Mammary epithelial cell (primary cell): ENCODE results near the gene CAMTA1.

Experiments used
- CTCF ChIP-seq, 2 donors: IDR thresholded peaks in 1 of 2; conservative IDR thresholded peaks in 1 of 2; 2 replicates each; pipeline ENCODE4 v1.5.1; 2011 to 2012; ENCODE audit warnings: inconsistent platforms in 2 of 2, low read length in 2 of 2, mild to moderate bottlenecking in 2 of 2, control low read depth in 1 of 2, low read depth in 1 of 2; ENCODE audit not compliant: insufficient read depth in 1 of 2; ENCODE audit errors: extremely low read depth in 1 of 2
- EZH2 ChIP-seq: IDR thresholded peaks from 2 replicates; pipeline ENCODE4 v1.6.1; 2012; ENCODE audit warnings: low read length, inconsistent platforms, borderline replicate concordance

DNA sequence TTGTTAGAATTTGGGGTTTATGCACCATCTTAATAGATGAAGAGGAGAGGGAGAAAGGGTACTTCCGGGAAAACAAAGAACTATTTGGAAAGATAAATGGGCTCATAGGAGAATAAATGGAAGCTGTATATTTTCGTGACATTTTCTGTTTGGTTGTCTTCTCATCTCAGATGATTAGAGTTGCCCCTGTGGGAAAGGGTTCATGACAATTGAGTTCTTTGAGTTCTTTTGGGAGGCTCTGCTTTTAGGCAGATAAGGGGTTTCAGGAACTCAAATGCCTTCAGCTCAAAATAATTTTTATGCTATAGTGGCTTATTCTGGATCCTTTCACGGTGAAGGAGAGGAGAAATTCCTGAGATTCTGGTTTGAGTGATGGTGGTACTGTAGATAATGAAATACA lies 63.6 kb downstream of the CAMTA1 start:
- no peak for TF ChIP-seq EZH2
- no peak for TF ChIP-seq CTCF (conservative IDR thresholded peaks at IDR 0.05 in 1 of 2, IDR thresholded peaks at IDR 0.05 in 1 of 2; ENCODE audit: extremely low read depth in 1 of 2, insufficient read depth in 1 of 2, low read depth in 1 of 2, low read length in 2 of 2)
